Measurements from ENCODE around the gene UBAP2L.
"Not testable (repeated sequence)": the region's sequence is repeated elsewhere in the genome, so short reads cannot be mapped to it uniquely, and the experiment has no call there.

The UBAP2L gene

DNA sequence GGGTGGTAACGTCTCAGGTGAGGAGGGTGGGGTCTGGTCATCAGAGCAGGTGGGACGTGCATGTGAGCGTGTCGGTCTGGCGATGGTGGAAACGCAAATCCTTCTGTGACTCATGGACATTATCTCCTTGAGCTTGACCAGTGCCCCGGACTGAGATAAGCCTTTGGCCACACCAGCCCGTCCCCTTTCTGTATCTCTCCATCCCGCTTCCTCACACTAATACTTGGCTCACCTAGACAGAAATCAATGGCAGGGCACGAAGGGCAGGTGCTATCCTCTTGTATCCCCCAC lies 92.3 kb downstream of the UBAP2L start:
- no peak for DNase-seq (ENCODE audit: low read depth)

DNA sequence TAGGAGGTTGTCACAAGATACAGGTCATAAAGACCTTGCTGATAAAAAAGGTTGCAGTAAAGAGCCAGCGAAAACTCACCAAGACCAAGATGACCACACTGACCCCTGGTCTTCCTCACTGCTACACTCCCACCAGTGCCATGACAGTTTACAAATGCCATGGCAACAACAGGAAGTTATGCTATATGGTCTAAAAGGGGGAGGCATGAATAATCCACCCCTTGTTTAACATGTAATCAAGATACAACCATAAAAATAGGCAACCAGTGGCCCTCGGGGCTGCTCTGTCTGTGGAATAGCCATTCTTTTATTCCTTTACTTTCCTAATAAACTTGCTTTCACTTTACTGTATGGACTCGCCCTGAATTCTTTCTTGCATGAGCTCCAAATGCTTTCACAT lies 93.5 kb downstream of the UBAP2L start:
- not testable (repeated sequence) for DNase-seq (ENCODE audit: low read depth)

DNA sequence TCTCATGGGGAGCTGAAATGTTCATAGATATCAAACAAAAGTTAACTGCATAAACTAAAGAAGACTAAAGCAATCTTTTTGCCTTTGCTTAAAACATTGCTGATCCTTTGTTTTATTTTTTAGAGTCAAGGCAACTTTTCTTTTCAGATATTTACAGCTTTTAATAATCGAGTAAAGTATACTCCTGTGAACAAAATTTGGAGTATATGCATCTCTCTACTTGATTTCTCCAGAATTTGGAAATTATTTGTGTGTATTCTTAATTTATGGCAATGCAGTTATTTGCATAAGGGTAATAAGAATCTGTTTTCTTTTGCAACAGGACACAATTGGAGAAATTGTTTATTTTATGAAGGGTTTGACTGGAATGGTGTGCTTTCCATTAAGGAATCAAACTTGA lies 95.9 kb downstream of the UBAP2L start:
- DNase-seq (ENCODE audit: low read depth) = no peak

DNA sequence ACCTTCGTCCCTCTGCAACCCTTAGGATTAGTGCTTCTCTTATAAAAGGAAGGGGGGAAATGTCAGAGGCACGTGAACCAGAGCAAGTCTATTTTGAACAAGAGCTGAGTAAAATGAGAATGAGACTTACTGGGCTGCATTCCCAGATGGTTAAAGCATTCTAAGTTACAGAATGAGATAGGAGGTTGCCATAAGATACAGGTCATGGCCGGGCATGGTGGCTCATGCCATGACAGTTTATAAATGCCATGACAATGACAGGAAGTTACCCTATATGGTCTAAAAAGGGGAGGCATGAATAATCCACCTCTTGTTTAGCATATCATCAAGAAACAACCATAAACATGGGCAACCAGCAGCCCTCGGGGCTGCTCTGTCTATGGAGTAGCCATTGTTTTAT lies 97.6 kb downstream of the UBAP2L start:
- DNase-seq (ENCODE audit: low read depth) = no peak
